Measurements from ENCODE around the gene SOHLH1.

SOHLH1 gene

DNA sequence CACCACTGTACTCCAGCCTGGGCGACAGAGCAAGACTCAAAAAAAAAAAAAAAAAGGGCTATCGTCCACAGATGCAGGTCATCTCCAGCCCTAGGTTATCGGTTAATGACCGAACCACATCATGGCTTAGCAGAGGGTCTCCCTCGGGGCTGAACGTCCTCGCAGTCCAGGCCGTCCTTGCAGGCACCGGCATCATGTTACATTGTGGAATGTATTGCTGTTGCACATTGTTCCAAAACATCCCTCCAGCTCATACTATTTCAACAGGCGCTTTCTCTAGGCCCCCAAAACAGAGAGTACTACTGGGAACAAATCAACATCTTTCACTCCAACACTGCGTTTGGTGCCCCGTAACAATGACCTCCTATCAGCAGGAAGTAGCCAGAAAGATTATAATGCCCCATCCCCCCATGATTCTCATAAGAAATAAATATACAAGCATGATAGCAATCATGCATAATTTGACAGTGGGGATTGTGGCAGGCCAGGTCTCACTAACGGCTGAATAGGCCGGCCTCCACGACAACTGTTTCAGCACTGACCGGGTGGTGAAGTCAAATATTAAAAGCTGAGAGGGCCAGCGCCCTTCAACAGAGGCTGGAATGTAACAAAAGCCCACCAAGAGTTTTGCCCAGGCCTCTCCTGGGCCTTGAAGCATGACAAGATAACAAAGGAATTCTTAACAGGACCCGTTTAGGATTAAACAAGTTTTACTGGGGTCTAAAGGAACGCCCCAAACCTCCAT, 37.3 kb downstream of the SOHLH1 start:
- no peak for DNase-seq (ENCODE audit: low read depth, low spot score)

DNA sequence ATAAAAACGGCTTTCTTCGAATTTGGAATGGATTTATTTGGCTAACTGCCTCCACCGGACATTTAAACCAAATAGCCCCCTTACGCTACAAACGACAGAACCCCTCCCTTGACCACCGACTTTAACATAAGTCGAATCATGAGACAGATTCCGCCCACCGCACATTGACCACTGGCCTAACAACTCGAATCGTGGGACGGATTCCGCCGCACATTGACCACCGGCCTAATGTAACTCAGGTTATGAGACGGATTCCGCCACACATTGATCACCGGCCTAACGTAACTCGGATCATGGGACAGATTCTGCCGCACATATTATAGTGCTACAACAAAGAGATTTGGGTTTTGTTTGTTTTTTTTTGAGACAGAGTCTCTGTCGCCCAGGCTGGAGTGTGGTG, 38.9 kb downstream of the SOHLH1 start:
- no peak for DNase-seq (ENCODE audit: low read depth, low spot score)

DNA sequence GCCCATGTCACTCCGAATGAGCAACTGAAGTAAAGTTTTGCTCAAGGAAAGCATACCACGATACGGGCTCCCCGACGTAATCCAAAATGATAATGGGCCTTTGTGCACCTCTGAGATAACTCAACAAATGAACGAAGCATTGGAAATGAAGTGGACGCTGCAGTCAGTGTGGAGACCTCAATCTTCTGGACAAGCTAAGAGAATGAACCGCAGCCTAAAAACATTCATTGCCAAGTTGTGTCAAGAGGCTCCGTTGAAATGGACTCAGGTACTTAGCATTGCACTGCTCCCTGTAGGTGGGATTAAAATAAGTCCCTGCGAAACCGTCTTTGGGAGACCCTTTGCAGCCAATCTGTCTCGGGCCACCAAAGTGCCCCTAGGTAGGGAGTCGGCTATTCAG, 40.0 kb downstream of the SOHLH1 start:
- DNase-seq (ENCODE audit: low read depth, low spot score), result no peak

DNA sequence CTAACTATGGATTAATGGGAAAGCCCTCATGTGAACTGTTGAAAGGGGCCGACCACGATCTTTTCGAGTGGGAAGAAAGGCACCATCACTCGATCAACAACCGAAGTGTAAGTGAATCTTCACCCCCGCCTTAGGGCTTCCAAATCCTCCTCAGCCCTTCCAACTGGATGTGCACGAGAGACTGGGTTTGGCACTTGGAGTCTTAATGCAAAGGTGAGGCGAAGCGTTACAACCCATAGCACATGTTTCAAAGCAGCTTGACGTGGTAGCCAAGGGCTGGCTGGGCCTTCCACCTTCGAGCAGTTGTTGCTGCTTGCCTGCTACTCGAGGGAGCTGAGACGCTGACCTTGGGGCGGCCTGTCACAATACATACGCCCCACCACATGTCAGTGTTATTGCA, 41.9 kb downstream of the SOHLH1 start:
- no peak for DNase-seq (ENCODE audit: low read depth, low spot score)

DNA sequence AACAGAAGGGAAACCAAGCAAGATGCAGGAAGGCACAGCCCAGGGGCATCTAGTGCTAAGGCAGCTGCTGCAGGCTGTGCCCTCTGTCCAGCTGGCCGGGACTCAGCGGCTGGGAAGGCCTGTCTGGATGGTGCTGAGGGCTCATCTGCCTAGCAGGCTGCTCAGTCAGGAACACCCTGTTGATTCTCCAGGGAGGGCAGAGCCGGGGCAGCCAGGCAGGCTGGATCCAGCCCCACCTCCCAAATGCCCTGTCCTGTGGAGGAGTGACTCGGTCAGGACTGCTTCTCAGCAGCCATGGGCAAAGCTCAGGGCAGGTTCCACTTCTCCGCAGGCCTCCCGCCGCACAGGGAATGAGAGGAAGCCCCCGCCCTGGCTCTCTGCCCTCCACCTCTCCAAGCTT, 44.0 kb downstream of the SOHLH1 start:
- no peak for DNase-seq (ENCODE audit: low read depth, low spot score)

DNA sequence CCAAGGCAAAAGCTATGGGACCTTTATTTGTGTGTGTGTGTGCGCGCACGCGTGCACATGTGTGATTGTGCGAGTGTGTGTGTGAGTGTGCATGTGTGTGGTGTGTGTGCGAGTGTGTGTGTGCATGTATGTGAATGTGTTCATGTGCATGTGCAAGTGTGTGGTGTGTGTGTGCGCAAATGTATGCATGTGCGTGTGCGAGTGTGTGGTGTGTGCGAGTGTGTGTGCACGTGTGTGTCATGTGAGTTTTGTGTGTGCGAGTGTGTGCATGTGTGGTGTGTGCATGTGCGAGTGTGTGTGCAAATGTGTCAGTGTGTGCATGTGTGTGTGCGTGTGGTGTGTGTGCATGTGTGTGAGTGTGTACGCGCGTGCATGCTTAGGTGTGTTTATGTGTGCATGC, 48.9 kb downstream of the SOHLH1 start:
- DNase-seq (ENCODE audit: low read depth, low spot score), result no peak

DNA sequence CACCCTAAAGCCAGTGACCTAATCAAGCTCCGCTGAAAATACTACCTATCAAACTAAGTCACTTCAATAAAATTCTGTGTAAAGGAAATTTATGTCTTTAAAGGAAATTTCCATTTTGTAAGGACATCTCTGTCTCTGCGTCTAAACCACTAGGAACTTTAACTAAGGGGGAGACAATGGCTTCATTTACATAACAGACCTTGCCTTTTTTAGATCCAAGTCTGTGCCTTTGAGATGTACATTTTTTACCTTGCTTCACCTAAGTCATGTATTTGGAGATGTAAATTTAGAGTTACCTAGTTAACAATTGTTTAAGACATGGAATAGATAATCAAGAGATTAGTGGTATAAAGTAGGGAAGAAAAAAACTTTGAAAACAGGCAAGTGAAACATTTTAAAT, 49.8 kb downstream of the SOHLH1 start:
- no peak for DNase-seq (ENCODE audit: low read depth, low spot score)

DNA sequence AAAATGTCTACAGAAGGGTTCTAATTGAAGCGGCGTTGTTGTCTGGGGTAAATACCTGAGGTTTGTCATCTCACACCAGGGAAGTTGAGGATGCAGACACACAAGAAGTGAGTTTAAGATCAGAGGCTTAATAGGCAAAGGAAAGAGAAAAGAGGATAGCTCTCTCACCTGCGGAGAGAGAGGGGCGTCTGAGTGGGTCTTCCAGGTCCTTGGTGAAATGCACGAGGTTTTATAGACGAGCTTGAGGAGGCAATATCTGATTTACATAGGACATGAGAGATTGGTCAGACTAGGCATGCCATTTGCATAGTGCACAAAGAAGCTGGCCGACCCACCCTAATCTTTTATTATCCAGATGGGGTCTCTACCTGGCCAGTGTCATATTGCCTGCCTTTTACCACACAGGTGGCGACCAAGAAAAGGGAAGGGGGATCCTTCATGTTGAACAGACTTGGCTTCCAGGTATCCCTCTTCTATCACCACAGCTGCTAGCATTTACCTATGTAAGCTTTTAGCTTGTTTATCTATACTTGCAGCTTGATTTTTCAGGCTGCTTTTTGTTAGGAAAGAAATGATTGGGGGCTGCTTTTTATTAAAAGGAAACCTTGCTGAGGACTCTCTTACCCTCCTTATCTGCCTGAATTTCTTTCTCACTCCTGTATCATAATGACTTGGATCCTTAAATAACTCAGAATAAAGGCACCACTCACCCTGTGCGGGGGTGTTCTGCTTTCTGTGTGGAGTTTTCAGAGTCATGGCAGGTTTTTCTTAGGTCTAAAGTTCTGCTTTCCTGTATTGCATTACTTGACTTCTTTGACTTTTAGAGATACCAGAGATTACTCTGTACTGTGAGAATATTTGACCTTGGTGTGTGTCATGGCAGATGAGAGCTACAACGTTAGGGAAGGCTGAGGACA, 50.5 kb downstream of the SOHLH1 start:
- no peak for DNase-seq (ENCODE audit: low read depth, low spot score)

DNA sequence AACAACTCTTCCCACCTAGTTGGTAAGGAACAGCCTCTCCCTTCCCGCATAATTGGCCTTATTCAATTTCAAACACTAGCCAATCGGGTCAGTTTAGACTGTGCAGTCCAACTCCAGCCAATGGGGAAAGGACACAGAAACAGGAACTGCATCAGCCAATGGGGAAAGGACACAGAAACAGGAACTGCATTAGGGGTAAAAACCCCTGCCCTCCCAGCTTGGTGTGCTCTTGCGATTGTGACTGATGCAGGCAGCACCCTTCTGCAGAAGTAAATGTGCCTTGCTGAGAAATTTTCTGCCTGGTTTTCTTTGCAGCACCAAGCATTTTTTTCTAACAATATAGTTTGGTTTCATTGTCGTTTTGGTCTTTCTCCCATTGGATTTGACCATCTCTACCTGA, 51.4 kb downstream of the SOHLH1 start:
- DNase-seq (ENCODE audit: low read depth, low spot score), result no peak

DNA sequence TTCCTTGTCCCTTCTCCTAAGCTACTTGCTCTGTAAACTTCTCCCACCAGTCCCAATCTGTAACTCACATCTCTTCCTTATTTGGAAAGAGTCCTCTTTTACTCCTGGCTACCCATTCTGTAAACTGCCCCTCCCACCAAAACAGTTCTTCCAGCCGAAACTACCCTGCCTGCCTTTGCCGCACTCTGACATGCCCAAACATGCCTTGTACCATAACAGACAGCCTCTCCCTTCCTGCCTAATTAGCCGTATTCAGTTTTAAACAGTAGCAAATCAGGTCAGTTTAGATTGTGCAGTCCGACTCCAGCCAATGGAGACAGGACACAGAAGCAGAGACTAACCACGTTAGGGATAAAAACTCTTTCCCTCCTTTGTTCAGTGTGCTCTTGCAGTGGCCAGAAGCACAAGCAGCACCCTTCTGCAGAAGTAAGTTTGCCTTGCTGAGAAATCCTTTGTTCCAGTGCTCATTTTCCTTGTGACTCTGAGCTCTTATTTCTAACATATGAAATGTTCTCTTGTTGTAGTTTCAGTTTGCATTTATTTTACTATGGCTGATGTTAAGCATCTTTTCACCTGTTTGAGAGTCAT, 54.6 kb downstream of the SOHLH1 start:
- no peak for DNase-seq (ENCODE audit: low read depth, low spot score)
